Prostate gland (tissue), 2 donors: ENCODE results near the gene BRINP2. TPM values are rescaled to one million over a fixed set of nuclear protein-coding genes. Genes with fewer than 3 reads are reported as not detected.

Source experiments
- DNase-seq: peaks from one replicate; pipeline ENCODE4 v3.0.0-alpha.2; 2019; ENCODE audit warnings: low spot score
- H3K27ac ChIP-seq, 2 donors: fragments of 200-600 bp; sonication (generic); 2 replicates each; pipeline ENCODE4 v1.5.1; 2017 to 2019
- H3K27me3 ChIP-seq: fragments of 200-600 bp; sonication (generic); replicated peaks from 2 replicates; pipeline ENCODE4 v1.5.1; 2019; ENCODE audit not compliant: insufficient read depth
- H3K36me3 ChIP-seq, 2 donors: fragments of 200-600 bp; sonication (generic); 1 replicate in 1 of 2; 2 replicates in 1 of 2; pipeline versions ENCODE4 v1.5.1 to v1.8.1; 2017 to 2019
- H3K4me1 ChIP-seq: fragments of 200-600 bp; sonication (generic); replicated peaks from 2 replicates; pipeline ENCODE4 v1.5.1; 2019
- H3K4me3 ChIP-seq, 2 donors: fragments of 200-600 bp; sonication (generic); 2 replicates each; pipeline ENCODE4 v1.5.1; 2017 to 2019
- H3K9me3 ChIP-seq: fragments of 200-600 bp; sonication (generic); 2 replicates; pipeline ENCODE4 v1.5.1; 2017
- CTCF ChIP-seq, 4 experiments: fragments of 200-600 bp in 2 of 4; fragments of 450-650 bp in 2 of 4; sonication (generic) in 2 of 4; IDR thresholded peaks; 1 replicate in 3 of 4; 2 replicates in 1 of 4; pipeline ENCODE4 v1.5.1; 2016 to 2019; ENCODE audit warnings: antibody characterized with exemption in 4 of 4, mild to moderate bottlenecking in 2 of 4, moderate library complexity in 2 of 4
- POLR2A ChIP-seq: fragments of 450-650 bp; IDR thresholded peaks from one replicate; pipeline ENCODE4 v1.6.1; 2016; ENCODE audit warnings: antibody characterized with exemption, mild to moderate bottlenecking
- POLR2AphosphoS5 ChIP-seq: sonication (generic); formaldehyde crosslinking; IDR thresholded peaks from one replicate; pipeline ENCODE4 v1.6.1; 2017; ENCODE audit warnings: antibody characterized with exemption
- WGBS: methylation state at CpG from one replicate; pipeline ENCODE4 v1.1.5; 2018; 5-methylcytosine and 5-hydroxymethylcytosine counted together
- intact Hi-C: fragments of 100-400 bp; cut with DNase I; formaldehyde crosslinking; loops from one replicate; pipeline ENCODE4 v1.14.2; 2022
- total RNA-seq, 2 donors: library from RNA; depleted of rRNA; stranded (reverse); fragments of >200 nt; gene quantifications; one replicate each; pipeline ENCODE4 v1.1.0, GENCODE V29; 2016

The BRINP2 gene
- total RNA-seq, 2 donors from 2014 or later, result 2.3 TPM; not detected in 1

DNA sequence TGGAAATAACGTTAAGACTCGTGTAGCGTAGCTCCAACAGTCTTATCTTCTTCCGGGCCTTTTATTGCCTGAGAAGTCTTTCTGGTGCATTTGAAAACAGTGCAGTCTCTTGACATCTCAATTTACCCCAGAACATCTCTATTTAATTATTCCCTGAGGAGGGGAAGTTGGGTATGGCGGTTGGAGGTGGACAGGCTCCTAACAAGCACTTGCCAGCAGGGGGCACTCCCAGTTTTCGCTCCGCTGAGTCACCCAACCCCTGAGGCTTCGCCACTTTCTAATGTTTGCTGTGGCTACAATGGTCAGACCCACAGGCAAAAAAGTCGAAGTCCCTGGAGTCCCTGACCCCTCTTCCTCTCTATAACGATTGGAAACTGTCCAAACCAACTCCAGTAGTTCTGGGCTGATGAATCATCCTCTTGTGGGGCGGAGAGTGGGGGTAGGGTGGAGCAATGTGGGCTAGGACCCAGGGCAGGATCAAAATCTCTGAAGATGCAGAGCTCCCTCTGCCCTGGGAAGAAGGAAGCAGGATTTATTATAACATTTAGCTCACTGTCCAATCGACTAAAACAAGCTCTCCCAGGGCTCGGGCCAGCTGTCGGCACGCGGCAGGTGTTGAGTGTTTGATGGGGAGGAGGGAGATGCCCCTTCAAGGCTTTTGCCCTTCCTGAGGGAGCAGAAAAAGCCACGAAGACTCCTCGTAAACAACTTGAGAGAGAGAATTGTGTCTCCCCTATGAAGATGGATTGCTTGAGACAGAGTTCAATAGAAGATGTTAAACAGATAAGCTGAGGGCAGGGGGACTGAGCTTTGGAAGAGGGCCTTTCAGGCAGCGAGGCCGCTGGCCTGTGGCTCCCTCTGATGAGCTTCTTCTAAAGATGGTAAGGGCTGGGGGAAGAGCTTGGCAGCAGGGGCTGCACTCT is 85.7 kb downstream of the BRINP2 start:
- Histone ChIP-seq H3K27me3 (no peaks in the 10 kb centered on the region), H3K9me3 (no peaks in the 10 kb centered on the region), H3K36me3 (no peaks in the 10 kb centered on the region), H3K4me1 (no peaks in the 10 kb centered on the region), H3K27ac (no peak overlapping the region), H3K4me3 (no peak overlapping the region)
- TF ChIP-seq CTCF (IDR thresholded peaks at IDR 0.05) (peak; percentile 11 to 62 (median 56)), POLR2A (no peak), POLR2AphosphoS5 (no peak)
- peak; percentile 32 for DNase-seq
- 28% methylated on average over 20 of the region's 20 CpGs for WGBS
- intact Hi-C loops, result loop anchor here (2.0 kb wide), 1 partner anchor 524 kb away; no protein-coding TSS in a partner anchor

DNA sequence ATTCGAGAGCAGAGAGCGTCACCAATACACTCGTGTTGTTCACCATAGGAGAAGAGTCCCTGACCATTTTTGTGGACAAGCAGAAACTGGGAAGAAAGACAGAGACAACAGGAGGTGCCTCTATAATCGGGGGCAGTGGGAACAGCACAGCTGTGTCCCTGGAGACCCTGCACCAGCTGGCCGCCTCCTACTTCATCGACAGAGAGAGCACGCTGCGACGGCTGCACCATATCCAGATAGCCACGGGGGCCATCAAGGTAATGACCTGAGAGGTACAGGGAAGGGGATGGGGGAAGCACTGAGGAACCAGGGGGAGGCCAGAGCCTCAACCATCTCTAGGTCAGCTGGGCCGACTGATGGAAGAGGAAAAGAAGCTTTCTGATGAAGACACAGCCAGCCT is 86.4 kb downstream of the BRINP2 start:
- Histone ChIP-seq H3K4me3 (no peak overlapping the region), H3K27ac (no peak overlapping the region), H3K4me1 (no peaks in the 10 kb centered on the region), H3K36me3 (no peaks in the 10 kb centered on the region), H3K27me3 (no peaks in the 10 kb centered on the region), H3K9me3 (no peaks in the 10 kb centered on the region)
- no peak for DNase-seq
- WGBS, result 78% methylated on average over 10 of the region's 11 CpGs
- TF ChIP-seq CTCF (IDR thresholded peaks at IDR 0.05) (no peak), POLR2AphosphoS5 (no peak), POLR2A (no peak)
- intact Hi-C loops, result loop anchor here (2.0 kb wide), 1 partner anchor 524 kb away; no protein-coding TSS in a partner anchor

GRCh38 chr1:177257576-177257975 is 86.8 kb downstream of the BRINP2 start:
- H3K4me3 ChIP-seq, result no peak overlapping the region
- no peaks in the 10 kb centered on the region for H3K4me1 ChIP-seq
- intact Hi-C loops, result loop anchor here (2.0 kb wide), 1 partner anchor 523 kb away; no protein-coding TSS in a partner anchor
- no peak for DNase-seq
- TF ChIP-seq CTCF (IDR thresholded peaks at IDR 0.05) (no peak), POLR2A (no peak), POLR2AphosphoS5 (no peak)
- H3K27me3 ChIP-seq, result no peaks in the 10 kb centered on the region
- no peak overlapping the region for H3K27ac ChIP-seq
- 85% methylated on average over 4 of the region's 4 CpGs for WGBS
- H3K9me3 ChIP-seq, result no peaks in the 10 kb centered on the region
- no peaks in the 10 kb centered on the region for H3K36me3 ChIP-seq

DNA sequence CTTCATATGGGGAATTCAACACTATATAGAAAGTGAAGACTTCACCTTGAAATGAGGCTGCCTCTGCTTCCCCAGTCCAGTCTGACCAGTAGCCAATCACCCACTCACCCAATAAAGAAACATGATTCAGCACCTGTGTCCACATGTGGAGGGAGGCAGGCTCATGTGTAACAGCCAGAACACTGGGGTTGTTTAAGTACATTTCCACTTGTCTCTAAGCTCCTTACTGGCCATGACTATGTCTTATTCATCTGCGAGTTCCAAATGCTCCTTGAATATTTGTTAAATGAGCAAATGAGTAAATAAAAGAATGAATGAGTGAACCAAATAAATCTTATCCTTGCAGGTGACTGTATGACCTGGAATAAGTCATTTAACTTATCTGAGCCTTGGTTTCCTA is 100.1 kb downstream of the BRINP2 start:
- TF ChIP-seq POLR2AphosphoS5 (no peak), CTCF (IDR thresholded peaks at IDR 0.05) (no peak), POLR2A (no peak)
- Histone ChIP-seq H3K36me3 (no peaks in the 10 kb centered on the region), H3K4me3 (no peak overlapping the region), H3K27me3 (no peaks in the 10 kb centered on the region), H3K9me3 (no peaks in the 10 kb centered on the region), H3K27ac (no peak overlapping the region), H3K4me1 (no peaks in the 10 kb centered on the region)
- intact Hi-C loops, result loop anchor here (10.0 kb wide), 1 partner anchor 74 kb away; no protein-coding TSS in a partner anchor
- no peak for DNase-seq
- WGBS, result 75% methylated on average over 1 of the region's 1 CpG
